NCI-H1105 (cell line): ENCODE results near the gene MFN2.
"Not testable (repeated sequence)": the region's sequence is repeated elsewhere in the genome, so short reads cannot be mapped to it uniquely, and the experiment has no call there.

ENCODE experiments used
- DNase-seq: peaks from one replicate; lab custom pipeline; 2025; lab: John Stamatoyannopoulos, UW

MFN2 gene

DNA sequence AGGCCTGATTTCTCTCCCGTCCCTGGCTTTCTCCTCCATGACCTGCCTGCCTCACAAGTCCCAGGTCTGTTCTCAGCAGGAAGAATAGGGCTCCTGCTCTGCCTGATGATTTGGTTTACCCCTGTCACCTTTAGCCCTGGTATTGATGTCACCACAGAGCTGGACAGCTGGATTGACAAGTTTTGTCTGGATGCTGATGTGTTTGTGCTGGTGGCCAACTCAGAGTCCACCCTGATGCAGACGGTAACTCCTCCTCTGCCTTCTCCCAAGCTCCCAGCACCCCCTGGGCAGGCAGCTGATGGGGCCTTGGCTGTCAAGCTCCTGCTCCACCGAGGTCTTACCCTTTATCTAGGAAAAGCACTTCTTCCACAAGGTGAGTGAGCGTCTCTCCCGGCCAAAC lies 18.4 kb downstream of the MFN2 start:
- no peak for DNase-seq

DNA sequence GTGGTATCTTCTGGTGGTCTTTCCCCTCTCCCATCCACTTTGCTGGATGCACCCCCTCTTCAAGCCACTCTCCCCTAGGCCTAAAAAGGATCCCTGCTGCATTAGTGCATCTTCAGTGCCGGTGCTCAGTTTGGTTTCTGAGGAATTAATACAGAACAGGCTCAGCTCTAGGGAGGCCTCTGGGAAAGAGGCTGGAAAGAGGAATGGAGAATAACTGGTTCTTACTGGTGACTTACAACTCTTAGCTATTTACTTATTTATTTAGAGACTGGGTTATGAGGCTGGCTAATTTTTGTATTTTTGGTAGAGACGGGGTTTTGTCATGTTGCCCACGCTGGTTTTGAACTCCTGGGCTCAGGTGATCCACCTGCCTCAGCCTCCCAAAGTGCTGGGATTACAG lies 19.0 kb downstream of the MFN2 start:
- DNase-seq: no peak

DNA sequence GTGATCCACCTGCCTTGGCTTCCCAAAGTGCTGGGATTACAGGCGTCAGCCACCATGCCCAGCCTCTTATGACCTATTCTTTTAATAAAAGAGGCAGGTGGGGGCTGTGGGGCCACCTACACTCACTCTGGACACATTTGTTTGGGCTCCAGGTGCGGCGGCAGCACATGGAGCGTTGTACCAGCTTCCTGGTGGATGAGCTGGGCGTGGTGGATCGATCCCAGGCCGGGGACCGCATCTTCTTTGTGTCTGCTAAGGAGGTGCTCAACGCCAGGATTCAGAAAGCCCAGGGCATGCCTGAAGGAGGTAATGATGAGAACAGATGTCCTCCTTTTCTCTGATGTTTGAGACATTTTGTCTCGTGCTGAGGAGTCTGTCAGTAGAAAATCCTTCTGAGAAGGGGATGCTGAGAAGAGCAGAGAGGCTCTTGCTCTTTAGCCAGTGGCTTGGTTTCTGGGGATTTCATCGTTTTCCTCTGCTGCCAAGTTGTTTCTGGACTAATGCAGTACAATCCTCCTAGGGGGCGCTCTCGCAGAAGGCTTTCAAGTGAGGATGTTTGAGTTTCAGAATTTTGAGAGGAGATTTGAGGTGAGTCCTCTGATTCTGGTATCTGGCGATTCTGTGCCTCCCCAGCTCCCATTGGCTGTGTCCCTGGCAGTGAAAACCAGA lies 21.1 kb downstream of the MFN2 start:
- DNase-seq: no peak

DNA sequence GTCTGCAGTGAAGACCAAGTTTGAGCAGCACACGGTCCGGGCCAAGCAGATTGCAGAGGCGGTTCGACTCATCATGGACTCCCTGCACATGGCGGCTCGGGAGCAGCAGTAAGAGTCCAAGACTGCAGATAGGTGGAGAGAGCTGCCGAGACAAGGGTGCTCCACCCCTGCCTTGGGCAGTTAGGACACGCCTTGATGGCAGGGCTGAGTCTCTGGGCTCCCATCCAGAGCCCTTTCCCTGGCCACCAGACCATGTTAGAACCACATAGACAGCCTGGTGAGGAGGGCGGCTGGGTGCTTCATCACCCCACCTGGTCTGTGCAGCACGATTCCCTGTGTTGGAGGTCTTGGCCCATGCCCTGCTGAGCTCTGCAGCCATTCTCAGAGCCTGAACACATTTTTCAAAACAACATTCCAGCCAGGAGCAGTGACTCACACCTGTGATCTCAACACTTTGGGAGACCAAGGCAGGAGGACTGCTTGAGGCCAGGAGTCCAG lies 21.8 kb downstream of the MFN2 start:
- no peak for DNase-seq

DNA sequence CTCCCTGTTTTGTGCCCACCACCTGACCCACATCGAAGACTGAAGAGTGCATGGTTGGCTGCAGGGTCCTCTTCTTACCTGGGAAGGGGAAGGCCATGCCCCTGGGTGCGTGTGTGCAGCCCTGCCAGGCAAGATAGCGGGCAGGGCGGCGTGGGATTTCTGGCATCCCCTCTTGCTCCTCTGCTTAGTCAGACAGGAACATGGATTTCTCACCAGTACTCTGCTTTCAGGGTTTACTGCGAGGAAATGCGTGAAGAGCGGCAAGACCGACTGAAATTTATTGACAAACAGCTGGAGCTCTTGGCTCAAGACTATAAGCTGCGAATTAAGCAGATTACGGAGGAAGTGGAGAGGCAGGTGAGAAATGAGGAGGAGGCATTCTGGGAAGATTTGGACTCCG lies 23.5 kb downstream of the MFN2 start:
- no peak for DNase-seq

DNA sequence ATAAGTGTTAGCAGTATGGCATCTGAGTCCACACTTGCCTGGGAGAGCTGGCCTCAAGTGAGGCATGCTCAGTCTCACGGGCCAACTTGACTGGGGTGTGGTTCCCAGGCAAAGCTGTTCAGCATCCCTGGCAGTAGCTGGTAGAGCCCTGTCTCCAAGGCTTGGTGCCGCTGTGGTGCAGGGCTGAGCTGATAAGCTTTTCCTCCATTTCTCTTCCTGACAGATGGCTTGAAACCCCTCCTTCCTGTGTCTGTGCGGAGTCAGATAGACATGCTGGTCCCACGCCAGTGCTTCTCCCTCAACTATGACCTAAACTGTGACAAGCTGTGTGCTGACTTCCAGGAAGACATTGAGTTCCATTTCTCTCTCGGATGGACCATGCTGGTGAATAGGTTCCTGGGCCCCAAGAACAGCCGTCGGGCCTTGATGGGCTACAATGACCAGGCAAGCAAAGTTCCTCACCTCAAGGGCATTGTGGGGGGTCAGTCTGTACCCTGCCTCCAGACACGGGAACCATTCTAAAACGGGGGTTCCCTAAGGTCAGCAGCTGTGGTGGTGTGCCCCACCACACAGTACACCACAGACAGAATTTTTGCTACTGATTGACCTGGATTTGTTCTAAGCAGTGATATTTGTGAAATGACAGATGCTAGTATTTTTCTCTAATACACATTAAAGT lies 25.4 kb downstream of the MFN2 start:
- DNase-seq: no peak

DNA sequence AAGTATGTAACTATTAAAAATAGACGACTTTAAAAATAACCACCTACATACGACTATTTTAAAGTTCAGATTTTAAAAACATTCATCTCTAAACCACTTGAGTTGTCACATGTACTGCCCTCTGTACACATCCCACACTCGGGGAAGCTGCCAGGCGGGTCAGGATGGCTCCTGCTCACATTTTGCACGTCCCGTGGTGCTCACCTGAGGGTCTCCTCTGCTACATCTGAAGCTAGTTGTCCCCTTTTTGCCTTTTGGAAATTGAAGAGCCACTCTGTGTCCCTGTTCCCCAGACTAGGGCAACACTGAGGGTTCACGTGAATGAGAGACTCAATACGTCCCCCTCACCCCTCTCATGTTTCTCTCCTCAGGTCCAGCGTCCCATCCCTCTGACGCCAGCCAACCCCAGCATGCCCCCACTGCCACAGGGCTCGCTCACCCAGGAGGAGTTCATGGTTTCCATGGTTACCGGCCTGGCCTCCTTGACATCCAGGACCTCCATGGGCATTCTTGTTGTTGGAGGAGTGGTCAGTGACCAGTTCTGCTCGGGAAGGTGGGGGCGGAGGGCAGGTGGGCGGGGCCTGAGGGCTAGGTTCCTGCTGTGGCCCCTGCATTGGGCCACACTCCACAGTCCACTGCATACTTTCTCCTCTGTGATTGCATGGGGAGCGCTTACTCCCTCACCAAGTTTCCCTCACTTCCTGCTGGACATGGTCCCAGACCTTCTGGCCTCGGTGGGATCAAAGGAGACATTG lies 26.1 kb downstream of the MFN2 start:
- no peak for DNase-seq

DNA sequence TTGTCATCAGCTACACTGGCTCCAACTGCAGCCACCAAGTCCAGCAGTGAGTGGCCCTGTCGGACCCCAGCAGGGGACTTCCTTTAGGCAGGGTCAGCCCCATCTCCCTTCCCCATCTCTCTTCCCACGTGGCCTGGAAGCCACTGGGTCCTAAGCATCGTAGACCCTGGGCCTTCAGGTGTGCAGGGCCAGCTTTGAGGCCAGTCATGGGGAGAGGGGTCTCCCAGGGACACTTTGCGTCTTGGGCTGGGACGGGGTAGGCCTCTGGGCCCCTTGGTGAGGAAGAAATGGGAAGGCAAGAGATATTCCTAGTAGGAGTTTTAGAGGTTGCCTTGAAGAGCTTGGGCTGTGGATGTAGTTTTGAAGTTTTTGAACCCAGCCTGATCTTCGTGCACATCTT lies 27.0 kb downstream of the MFN2 start:
- no peak for DNase-seq

DNA sequence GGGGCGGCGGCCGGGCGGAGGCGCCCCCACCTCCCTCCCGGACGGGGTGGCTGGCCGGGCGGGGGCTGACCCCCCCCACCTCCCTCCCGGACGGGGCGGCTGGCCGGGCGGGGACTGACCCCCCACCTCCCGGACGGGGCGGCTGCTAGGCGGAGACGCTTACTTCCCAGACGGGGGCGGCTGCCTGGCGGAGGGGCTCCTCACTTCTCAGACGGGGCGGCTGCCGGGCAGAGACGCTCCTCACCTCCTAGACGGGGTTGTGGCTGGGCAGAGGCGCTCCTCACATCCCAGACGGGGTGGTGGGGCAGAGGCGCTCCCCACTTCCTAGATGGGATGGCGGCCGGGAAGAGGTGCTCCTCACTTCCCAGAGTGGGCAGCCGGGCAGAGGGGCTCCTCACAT lies 28.1 kb downstream of the MFN2 start:
- not testable (repeated sequence) for DNase-seq

DNA sequence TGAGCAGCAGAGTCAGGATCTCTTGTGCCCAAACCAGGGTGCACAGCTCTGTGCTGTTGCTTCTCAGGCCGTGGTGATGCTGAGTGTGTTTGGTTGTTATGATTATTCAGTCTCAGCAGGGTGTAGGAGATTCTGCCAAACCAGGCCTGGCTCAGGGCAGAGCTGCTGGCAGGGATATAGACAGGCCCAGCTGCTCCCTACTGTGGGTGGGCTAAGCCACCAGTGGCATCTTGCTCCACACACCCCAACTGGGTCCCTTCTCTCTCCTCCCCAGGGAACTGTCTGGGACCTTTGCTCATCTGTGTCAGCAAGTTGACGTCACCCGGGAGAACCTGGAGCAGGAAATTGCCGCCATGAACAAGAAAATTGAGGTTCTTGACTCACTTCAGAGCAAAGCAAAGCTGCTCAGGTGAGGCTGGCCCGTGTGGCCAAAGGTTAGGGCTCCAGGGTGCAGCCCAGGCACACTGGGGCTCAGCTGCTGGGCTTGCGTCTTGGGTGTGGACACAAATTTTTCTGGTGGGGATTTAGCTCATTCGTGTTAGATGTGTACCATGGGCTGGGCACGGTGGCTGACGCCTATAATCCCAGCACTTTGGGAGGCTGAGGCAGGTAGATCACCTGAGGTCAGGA lies 29.2 kb downstream of the MFN2 start:
- DNase-seq: no peak

DNA sequence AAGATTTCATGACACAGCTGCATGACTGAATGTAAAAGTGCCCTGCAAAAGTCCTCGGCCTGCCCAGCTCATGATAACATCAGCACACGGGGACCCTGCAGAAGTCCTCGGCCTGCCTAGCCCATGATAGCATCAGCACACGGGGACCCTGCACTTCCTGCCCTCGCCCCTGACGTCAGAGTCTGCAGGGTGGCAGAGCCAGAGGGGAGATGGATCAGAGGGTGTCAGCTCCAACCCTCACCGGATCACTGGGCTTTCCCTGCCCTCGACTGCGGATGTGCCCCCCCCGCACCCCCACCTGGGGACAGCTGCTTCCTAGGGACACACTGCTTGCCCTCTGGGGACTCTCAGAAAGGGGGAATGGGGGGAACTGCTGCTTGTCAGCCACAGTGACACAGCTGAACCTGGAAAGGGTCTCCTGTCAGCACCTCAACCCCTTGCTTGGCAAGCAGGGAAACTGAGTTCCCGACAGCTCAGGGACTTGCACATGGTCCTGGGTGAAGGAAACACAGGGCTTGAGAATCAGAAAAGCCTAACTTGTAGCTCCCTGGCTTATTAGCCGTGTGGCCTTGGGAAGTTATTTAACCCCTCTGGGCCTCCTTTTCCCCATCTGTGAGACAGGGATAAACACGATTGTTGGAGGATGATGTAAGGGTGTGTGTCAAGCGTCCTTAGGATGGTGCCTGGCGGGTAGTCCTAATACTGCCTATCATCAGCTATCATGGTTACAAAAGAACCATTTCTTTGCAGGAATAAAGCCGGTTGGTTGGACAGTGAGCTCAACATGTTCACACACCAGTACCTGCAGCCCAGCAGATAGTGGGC lies 30.7 kb downstream of the MFN2 start:
- no peak for DNase-seq

DNA sequence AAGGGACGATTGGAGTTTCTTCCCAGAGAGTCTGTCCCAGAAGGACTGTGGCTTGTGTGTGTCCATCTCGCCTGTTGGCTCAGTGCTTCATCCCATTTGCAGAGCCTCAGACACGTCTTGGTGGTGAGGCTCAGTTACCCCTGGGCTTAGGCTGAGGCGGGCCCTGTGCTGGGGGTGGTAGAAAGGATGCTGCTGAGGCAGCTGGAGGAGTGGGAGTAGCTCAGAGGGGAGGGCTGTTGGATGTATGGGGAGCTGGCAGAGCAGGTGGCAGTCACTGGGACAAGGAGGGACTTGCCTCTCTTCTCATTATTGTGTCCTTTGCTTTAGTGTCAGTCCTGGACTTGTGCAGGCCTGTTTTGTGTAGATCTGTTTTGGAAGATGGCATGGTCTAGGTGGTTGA lies 31.8 kb downstream of the MFN2 start:
- no peak for DNase-seq

DNA sequence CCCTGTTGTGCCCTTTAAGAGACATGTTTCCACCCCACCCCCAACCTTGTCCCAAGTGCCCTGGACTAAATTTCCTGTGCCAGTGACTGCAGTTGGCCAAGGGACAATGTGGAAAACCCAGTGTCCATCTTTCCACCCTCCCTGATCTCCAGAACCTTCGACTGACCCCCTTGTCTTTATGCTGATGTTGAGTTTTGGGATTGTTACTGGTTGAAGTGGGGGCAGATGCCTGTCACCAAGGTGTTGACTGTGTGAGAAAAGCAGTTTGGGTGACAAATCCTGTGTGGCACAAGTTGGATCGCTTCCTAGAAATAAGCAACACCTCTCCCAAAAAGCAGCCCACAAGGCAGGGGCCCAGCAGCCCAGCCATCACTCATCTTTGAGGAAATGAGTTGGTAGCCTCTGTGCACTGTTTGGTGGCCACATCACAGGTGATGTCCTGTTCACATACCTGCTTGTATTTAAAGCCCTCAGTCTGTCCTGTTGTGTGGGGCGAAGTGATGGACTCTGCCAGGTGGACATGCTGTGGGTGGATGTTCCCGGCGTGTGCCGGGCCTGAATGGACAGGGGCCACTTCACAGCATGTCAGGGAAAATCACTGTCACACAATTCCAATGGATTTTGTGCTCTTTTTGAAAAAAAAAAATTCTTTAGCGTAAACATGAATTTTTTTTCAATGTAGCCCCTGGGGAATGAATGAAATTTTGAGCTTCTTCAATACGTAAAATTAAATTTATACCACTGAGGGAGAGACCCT lies 32.5 kb downstream of the MFN2 start:
- no peak for DNase-seq

DNA sequence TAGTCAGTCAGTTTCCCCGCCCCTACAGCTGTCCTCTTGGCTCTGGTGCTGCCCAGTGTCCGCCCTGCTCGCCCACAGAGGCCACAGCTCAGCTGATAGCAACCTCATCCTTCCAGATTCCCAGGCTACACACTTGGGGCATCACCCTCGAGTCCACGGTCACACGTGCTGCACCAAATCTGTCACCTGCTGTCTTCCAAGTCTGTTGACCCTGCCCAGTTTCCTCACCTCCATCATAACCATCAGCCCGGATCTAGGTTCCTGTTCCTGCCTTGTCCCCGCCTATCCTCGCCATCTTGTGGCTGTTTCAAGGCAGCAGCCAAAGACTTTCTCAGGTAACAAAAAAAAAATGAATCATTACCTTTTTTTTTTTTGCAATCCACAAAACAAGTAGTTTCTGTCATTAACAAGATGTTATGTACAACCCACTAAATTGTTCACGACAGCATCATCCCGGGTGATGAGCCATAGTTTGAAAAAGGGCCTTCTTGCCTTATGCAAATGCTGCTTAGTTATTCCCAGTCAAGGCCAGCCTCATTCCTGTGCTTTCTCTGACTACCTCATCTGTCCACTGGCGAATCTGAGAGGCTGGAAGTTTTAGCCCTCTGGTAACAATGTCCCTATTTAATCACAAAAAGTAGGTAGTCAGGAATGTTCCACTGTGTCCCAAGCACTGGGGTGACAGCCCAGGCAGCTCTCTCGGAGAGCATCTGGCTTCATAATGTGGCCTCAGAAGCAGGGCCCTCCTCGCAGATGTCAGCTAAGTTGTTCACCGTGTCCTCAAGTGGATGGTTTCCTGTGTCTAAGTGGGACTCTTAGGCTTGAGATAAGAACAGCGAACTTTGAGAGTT lies 34.1 kb downstream of the MFN2 start:
- no peak for DNase-seq

DNA sequence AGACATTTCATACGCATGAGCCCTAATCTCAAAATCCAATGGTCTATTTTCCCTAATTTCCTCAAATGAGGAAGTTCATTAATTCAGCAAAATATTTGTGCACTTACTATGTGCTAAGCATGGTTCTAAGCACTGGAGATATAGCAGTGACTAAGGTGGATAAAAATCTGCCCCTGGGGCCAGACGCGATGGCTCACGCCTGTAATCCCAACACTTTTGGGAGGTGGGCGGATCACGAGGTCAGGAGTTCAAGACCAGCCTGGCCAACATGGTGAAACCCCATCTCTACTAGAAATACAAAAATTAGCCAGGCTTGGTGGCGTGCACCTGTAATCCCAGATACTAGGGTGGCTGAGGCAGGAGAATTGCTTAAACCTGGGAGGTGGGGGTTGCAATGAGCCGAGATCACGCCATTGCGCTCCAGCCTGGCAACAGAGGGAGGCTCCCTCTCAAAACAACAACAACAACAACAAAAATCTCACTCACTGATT lies 34.8 kb downstream of the MFN2 start:
- no peak for DNase-seq

DNA sequence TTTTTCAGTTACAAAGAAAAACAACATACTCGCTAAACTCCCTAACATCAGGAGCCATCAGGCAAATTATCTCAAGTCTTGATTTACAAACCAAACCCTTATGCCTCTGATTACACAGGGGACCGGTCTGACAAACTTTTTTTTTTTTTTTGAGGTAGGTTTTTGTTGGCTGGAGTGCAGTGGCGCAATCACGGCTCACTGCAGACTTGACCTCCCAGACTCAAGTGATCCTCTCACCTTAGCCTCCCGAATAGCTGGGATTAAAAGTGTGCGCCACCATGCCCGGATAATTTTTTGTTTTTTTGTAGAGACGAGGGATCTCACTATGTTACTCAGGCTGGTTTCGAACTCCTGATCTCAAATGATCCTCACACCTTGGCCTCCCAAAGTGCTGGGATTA lies 35.3 kb downstream of the MFN2 start:
- DNase-seq: no peak

DNA sequence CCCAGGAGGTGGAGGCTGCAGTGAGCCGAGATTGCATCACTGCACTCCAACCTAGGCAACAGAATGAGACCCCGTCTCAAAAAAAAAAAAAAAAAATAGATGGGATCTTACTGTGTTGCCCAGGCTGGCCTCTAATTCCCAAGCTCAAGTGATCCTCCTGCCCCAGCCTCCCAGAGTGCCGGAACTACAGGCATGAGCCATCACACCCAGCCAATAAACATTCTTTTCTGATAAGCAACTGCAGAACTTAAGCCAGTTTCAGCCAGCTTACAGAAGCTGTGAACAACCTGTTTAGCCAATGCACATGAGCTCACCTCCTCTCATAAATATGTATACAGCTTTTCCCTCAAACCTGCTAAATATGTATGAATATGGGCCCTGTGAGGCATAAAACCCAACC lies 35.9 kb downstream of the MFN2 start:
- no peak for DNase-seq

DNA sequence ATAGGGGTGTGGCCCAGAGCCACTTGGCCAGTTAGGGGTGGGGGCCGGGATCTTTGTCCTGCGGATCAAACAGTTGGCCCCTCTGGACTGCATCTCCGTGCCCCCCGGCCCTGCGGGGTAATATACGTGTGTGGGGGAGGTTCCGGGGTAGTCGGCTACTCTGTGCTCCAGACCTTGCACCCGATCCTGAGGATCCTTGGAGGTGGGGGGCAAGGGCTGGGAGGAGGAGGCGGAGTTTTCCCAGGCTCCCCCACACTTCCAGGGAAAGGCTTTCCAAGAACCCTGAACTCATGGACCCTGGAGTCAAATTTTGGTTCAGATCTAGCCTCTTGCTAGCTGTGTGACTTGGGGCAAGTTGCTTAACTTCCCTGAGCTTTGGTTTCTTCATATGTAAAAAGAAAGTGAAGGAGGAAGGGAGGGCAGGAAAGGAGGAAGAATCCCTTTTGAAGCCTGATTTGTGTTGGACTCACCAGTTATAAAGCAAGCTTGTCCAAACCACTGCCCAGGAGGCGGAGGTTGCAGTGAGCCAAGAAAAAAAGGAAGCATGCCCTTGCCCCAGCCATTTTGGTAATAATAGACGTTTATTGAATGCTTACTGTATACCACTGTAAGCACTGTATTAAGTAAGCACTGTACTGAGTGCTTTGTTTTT lies 39.7 kb downstream of the MFN2 start:
- no peak for DNase-seq

DNA sequence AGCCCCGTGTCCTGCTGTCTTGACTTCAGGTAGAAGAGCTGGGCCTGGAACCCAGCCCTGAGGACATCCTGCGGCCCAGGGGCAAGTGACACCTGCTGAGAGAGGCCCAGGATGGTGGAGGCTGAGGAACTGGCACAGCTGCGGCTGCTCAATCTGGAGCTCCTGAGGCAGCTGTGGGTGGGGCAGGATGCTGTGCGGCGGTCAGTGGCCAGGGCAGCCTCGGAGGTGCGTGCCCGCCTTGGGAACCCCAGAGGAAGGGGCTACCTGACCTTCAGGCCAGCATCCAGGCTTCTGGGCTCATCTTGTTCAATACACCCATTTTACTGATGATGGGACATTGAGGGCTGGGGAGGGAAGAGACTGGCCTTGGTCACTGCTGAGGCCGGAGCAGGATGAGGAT lies 41.4 kb downstream of the MFN2 start:
- DNase-seq: no peak
